Germinal center (tissue), 1 donor: ENCODE measurements around the gene GAS2L1.

Experiments
- DNase-seq: peaks from one replicate; pipeline ENCODE4 v3.0.0; 2012; ENCODE audit warnings: mixed read lengths, low spot score

Gene GAS2L1

GRCh38 chr22:29275819-29276565 is 30.5 kb upstream of the GAS2L1 start:
- DNase-seq, result no peak

- no peak for DNase-seq
Observed at GRCh38 chr22:29277927-29278326, 28.5 kb upstream of the GAS2L1 start.

GRCh38 chr22:29284196-29284595 is 22.3 kb upstream of the GAS2L1 start:
- DNase-seq, result no peak

- DNase-seq, result no peak
Observed at GRCh38 chr22:29288837-29289236, 17.6 kb upstream of the GAS2L1 start.

- no peak for DNase-seq
Observed at GRCh38 chr22:29290061-29290460, 16.4 kb upstream of the GAS2L1 start.

- DNase-seq, result no peak
Observed at GRCh38 chr22:29291215-29291614, 15.2 kb upstream of the GAS2L1 start.

GRCh38 chr22:29292379-29292778 is 14.1 kb upstream of the GAS2L1 start:
- DNase-seq, result no peak

GRCh38 chr22:29298641-29299040 is 7.8 kb upstream of the GAS2L1 start:
- no peak for DNase-seq

- no peak for DNase-seq
Observed at GRCh38 chr22:29299136-29299900, 7.1 kb upstream of the GAS2L1 start.

- DNase-seq, result no peak
Observed at GRCh38 chr22:29300467-29300806, 6.0 kb upstream of the GAS2L1 start.

- DNase-seq, result no peak
Observed at GRCh38 chr22:29300807-29301601, 5.4 kb upstream of the GAS2L1 start.

GRCh38 chr22:29301716-29302401 is 4.6 kb upstream of the GAS2L1 start:
- no peak for DNase-seq

GRCh38 chr22:29302402-29302680 is 4.1 kb upstream of the GAS2L1 start:
- no peak for DNase-seq

- no peak for DNase-seq
Observed at GRCh38 chr22:29302681-29303465, 3.6 kb upstream of the GAS2L1 start.

GRCh38 chr22:29305836-29306174 is 645 bp upstream of the GAS2L1 start:
- no peak for DNase-seq

- peak; percentile 38 for DNase-seq
Observed at GRCh38 chr22:29306835-29307595, 565 bp downstream of the GAS2L1 start.

GRCh38 chr22:29307596-29308147 is 1.2 kb downstream of the GAS2L1 start:
- peak; percentile 3 for DNase-seq

GRCh38 chr22:29308148-29308790 is 1.8 kb downstream of the GAS2L1 start:
- DNase-seq, result no peak

- DNase-seq, result peak; percentile 6
Observed at GRCh38 chr22:29308791-29309262, 2.4 kb downstream of the GAS2L1 start.
